ENCODE results near the gene TSHZ2.

DNA sequence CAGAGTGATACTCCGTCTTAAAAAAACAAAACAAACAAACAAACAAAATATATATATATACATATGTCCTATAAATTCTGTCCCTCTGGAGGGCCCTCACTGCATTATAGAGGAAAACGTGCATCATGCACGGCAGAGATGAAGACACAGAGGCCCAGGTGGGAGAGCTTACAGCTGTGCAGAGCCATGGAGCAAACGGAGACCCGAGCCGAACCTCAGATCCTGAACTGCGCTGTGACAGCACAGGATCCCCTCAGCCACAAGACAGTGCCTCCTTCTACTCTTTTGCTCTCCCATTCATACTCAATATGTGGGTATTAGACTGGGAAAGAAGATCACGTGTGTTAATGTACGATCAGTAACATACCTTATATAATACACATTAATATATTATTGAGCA is 539.9 kb downstream of the TSHZ2 start:
- TF ChIP-seq CTCF (IDR thresholded peaks at IDR 0.05 in 4 of 5, conservative IDR thresholded peaks at IDR 0.05 in 1 of 5) (no peak), POLR2A (IDR thresholded peaks at IDR 0.05) (no peak)
